ENCODE results near the gene CACNA1C.

Gene CACNA1C

GRCh38 chr12:2142068-2142467 is 89.3 kb downstream of the CACNA1C start:
- DNase-seq: no peak

GRCh38 chr12:2144951-2145350 is 92.2 kb downstream of the CACNA1C start:
- DNase-seq: no peak

- no peak for DNase-seq
Measured at GRCh38 chr12:2145433-2145998, 92.7 kb downstream of the CACNA1C start.

DNA sequence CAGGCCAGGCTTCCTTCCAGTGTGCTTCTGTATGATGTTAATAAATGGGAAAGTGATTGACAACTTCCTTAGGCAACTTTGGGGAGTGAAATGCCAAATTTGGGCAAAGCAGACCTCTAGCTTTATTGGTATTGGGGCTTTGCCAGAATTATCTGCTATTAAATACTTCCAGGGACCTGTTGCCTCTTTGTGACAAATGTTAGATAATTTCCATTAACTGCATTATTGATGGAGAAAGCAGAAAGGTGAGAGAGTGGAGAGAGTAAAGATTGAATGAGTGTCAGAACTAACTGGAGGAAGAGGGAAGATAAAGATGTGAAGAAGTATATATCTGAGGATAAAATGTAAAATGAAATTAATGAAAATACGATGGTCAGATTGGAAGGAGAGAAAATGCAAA is 94.5 kb downstream of the CACNA1C start:
- DNase-seq: no peak

GRCh38 chr12:2149091-2149490 is 96.3 kb downstream of the CACNA1C start:
- no peak for DNase-seq

GRCh38 chr12:2150833-2151232 is 98.0 kb downstream of the CACNA1C start:
- no peak for DNase-seq

DNA sequence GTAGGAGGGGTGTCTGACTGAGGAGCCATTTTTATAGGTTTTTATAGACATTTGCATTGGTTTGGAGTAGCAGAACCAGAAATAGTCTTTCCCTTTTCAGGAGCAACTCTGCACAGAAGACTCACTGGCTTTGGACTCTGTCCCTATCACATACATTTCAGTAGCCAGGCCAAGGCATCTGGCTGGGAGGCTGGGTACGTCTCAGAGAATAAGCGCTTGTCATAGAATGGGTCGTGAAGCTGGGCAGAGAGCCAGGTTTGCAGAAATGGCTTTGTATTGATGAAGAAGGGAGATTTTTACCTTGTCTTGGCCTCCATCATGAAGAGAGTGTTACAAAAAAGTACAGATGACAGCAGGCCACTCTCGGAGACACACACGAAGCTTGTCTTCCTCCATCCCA is 98.6 kb downstream of the CACNA1C start:
- DNase-seq: no peak

GRCh38 chr12:2152134-2152533 is 99.3 kb downstream of the CACNA1C start:
- no peak for DNase-seq

DNA sequence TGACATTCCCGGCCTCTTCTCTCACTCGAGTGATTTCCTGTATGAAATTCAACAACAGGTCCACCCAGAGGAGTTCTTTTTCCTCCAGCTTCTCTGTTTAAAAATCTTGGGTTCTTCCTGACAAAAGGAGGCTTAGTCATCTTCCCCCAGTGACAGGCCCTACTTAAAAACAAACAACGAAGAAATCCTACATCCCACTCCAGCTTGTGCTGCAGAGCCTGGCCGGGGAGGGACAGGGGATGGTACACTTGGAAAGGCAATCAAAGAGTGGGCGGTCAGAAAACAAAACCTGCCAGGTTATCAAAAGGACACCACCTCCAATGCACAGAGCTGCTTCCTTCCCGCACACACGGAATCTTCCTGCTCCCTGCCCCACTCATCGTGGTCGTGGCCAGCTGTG is 101.3 kb downstream of the CACNA1C start:
- DNase-seq: no peak

DNA sequence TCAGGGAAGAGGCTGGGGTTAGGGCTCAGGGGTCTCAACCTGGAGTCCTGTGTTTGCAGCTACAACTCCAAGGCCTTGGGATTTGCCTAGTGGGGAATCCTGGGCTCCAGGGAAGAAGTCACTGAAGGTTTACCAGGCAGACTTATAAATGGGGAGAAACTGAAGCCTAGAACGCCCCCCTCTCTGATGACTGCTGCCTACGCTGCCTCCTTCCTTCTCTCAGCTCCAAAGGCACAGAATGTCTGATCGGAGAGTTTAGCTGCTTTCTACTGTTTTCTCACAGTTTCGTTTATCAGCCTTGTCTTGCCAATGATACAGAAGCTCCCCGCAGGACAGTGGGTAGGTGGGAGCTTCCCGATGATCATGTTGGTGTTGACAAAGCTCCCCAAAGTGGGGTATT is 101.7 kb downstream of the CACNA1C start:
- DNase-seq: no peak

DNA sequence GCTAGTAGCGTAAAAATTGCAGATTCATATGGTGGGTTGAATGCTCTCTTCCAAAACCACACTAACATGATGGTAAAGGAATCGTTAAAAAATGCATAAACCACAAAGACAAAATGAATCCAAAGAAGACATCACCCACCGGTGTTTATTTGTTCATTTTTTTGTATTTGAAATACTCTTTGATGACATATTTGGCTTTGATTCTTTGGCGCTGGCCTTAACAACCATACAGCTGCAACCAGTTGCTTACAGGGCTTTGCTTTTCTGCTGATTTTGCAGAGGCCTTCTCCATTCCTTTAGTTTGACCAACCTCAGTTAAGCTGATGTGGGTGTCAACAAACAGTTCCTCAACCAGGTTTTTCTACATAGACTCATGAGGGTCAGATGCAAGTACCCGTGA is 103.5 kb downstream of the CACNA1C start:
- no peak for DNase-seq

- DNase-seq: no peak
Measured at GRCh38 chr12:2160043-2160442, 107.3 kb downstream of the CACNA1C start.

GRCh38 chr12:2161473-2161872 is 108.7 kb downstream of the CACNA1C start:
- no peak for DNase-seq

GRCh38 chr12:2163177-2163941 is 110.6 kb downstream of the CACNA1C start:
- DNase-seq: no peak

DNA sequence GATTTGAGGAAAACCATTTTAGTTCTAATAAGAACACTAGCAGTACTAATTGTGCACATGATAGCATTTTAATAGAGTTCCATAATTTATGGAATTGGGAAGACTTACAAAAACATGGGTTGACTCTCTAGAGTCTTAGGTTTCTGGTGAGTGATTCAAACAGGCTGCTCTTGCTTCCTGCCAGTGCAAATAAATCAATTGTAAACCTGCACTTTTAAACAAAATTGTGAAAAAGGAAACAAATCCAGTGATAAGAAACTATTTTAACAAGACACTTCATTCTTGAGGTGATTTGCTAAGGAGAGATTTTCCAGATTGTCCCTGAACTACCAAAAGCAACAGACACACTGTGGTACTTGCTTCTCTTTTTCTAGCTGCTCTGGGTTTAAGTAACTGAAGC is 112.2 kb downstream of the CACNA1C start:
- DNase-seq: no peak

GRCh38 chr12:2165927-2166326 is 113.1 kb downstream of the CACNA1C start:
- no peak for DNase-seq

- no peak for DNase-seq
Measured at GRCh38 chr12:2166696-2167095, 113.9 kb downstream of the CACNA1C start.

GRCh38 chr12:2167231-2167630 is 114.4 kb downstream of the CACNA1C start:
- no peak for DNase-seq

DNA sequence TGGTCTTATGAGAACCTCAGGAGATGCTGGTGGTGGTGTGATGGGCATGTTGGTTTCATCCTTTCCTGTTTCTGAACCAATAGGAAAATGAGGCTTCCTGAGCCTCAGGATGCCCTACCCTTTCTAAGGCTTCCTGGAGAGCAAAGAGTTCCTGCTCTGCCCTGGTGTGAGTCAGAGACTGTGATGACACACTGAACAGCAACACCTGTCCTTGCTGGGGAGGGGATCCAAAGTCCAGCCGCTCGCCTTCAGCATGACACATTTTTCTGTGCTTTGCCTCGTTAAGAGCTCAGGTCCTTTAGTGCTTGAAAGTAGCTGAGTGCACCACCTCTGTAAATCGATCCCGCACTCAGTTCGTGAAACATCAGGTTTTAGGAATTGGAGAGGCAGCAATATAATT is 116.0 kb downstream of the CACNA1C start:
- no peak for DNase-seq

DNA sequence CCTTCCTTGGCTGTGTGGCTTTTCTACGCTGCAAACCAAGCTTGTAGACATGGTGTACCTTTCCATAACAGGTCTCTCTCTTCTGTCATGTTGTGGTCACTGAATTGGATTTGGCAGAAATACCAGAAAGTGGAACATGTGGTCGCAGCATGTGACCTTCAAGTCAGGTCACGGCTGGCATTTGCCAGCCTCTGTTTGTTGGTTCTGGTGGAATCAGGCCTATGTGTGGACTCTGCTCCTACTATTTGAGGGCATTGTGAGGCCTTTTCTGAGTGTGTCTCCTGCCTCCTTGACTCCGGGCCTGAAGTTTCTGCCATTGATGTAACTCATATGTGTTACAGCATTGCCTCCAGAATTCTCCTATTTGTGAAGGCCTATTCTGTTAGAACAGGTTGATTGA is 116.7 kb downstream of the CACNA1C start:
- no peak for DNase-seq

DNA sequence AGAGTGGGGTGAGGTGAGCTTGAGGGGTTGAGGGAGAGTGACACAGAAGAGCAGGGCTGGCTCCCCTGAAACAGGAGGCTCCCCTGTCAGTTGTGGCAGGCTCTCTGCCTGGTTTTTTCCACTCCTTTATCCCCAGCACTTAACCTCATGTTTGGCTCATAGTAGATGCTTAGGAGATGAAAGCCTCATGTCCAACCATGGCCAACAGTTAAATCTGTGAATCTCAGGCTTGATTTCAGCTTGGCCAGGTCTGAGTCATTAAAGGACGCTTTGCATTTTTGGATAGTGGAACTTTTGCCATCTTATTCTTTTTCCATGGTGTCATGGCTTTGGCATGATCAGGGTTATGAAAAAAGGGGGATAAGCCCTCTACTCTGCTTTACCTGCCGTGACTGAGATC is 117.2 kb downstream of the CACNA1C start:
- DNase-seq: no peak

- no peak for DNase-seq
Measured at GRCh38 chr12:2170376-2170775, 117.6 kb downstream of the CACNA1C start.

DNA sequence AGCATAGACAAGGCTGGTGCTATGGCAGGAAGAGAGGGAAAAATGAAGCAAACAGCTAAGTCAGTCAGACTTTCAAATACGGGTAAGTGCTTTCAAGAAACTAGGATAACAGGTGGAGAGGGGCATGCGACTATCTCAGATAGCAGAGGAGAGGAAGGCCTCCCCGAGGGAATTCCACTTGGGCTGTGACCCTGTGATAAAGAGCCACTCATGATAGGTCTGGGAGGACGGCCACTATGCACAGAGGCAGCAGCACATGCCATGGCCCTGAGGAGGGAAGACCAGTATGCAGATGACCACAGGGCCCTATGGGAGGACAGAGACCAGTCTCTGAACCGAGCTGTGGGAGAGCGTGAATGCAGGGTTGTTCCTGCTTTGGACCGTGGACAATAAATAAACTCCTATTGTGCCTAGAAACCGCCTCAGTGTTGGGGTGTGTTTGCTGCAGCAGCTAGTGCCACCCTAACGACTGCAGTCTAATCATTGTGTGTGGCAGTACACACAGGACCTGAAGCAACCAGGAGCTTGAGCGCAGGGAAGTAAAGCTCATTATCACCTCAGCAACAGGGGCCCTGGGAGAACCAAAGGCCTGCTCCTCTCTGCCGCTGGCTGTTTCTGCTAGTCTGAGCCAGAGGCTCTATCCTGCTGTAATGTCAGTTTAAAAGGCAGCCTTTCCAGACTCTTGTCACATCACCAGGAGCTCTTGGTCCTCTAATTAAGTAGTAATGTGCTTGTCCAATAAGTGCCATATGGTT is 119.1 kb downstream of the CACNA1C start:
- no peak for DNase-seq
